Measurements from ENCODE around the gene GRAMD2B. TPM values are rescaled to one million over a fixed set of nuclear protein-coding genes. Genes with fewer than 3 reads are reported as not detected.

Gene GRAMD2B
- total RNA-seq, 1 donor from 2014 or later: 15.0 TPM

GRCh38 chr5:126450907-126451306, 27.7 kb downstream of the GRAMD2B start:
- Mint-ChIP-seq H3K9me3 (peaks cover 3% of the 10 kb centered on the region), H3K36me3 (peaks cover 22% of the 10 kb centered on the region), H3K27me3 (ENCODE audit: low read depth) (no peaks in the 10 kb centered on the region), H3K4me1 (peaks cover 27% of the 10 kb centered on the region), H3K27ac (no peak overlapping the region), H3K4me3 (no peak overlapping the region)
- DNase-seq (ENCODE audit: low spot score in 2 of 2, unreplicated experiment in 2 of 2): no peak
- TF ChIP-seq CTCF (IDR thresholded peaks at IDR 0.05; ENCODE audit: unreplicated experiment): no peak

GRCh38 chr5:126452477-126452876, 29.3 kb downstream of the GRAMD2B start:
- Mint-ChIP-seq H3K27ac (no peak overlapping the region), H3K4me1 (peaks cover 16% of the 10 kb centered on the region), H3K36me3 (peaks cover 21% of the 10 kb centered on the region), H3K27me3 (ENCODE audit: low read depth) (no peaks in the 10 kb centered on the region), H3K4me3 (no peak overlapping the region), H3K9me3 (peaks cover 3% of the 10 kb centered on the region)
- DNase-seq (ENCODE audit: low spot score in 2 of 2, unreplicated experiment in 2 of 2): no peak
- TF ChIP-seq CTCF (IDR thresholded peaks at IDR 0.05; ENCODE audit: unreplicated experiment): no peak

- Mint-ChIP-seq H3K4me3 (no peak overlapping the region), H3K4me1 (peaks cover 16% of the 10 kb centered on the region), H3K9me3 (peaks cover 3% of the 10 kb centered on the region), H3K36me3 (peaks cover 21% of the 10 kb centered on the region), H3K27ac (no peak overlapping the region), H3K27me3 (ENCODE audit: low read depth) (no peaks in the 10 kb centered on the region)
- DNase-seq (ENCODE audit: low spot score in 2 of 2, unreplicated experiment in 2 of 2): no peak
- no peak for TF ChIP-seq CTCF (IDR thresholded peaks at IDR 0.05; ENCODE audit: unreplicated experiment)
Measured at GRCh38 chr5:126454081-126454480, 30.9 kb downstream of the GRAMD2B start.

- no peak overlapping the region for H3K27ac Mint-ChIP-seq
- H3K27me3 Mint-ChIP-seq (ENCODE audit: low read depth): no peaks in the 10 kb centered on the region
- DNase-seq (ENCODE audit: low spot score in 2 of 2, unreplicated experiment in 2 of 2): no peak
- peaks cover 15% of the 10 kb centered on the region for H3K4me1 Mint-ChIP-seq
- TF ChIP-seq CTCF (IDR thresholded peaks at IDR 0.05; ENCODE audit: unreplicated experiment): no peak
- H3K9me3 Mint-ChIP-seq: peaks cover 3% of the 10 kb centered on the region
- H3K36me3 Mint-ChIP-seq: peaks cover 21% of the 10 kb centered on the region
- no peak overlapping the region for H3K4me3 Mint-ChIP-seq
Measured at GRCh38 chr5:126454535-126454934, 31.3 kb downstream of the GRAMD2B start.

- Mint-ChIP-seq H3K36me3 (peaks cover 21% of the 10 kb centered on the region), H3K4me1 (peaks cover 8% of the 10 kb centered on the region), H3K27ac (no peak overlapping the region), H3K9me3 (peaks cover 3% of the 10 kb centered on the region), H3K27me3 (ENCODE audit: low read depth) (no peaks in the 10 kb centered on the region), H3K4me3 (no peak overlapping the region)
- no peak for DNase-seq (ENCODE audit: low spot score in 2 of 2, unreplicated experiment in 2 of 2)
- no peak for TF ChIP-seq CTCF (IDR thresholded peaks at IDR 0.05; ENCODE audit: unreplicated experiment)
Measured at GRCh38 chr5:126455264-126455663, 32.1 kb downstream of the GRAMD2B start.

GRCh38 chr5:126455728-126456127, 32.5 kb downstream of the GRAMD2B start:
- no peak overlapping the region for H3K4me3 Mint-ChIP-seq
- no peaks in the 10 kb centered on the region for H3K27me3 Mint-ChIP-seq (ENCODE audit: low read depth)
- no peak for DNase-seq (ENCODE audit: low spot score in 2 of 2, unreplicated experiment in 2 of 2)
- peaks cover 3% of the 10 kb centered on the region for H3K9me3 Mint-ChIP-seq
- H3K36me3 Mint-ChIP-seq: peaks cover 21% of the 10 kb centered on the region
- H3K27ac Mint-ChIP-seq: no peak overlapping the region
- peaks cover 4% of the 10 kb centered on the region for H3K4me1 Mint-ChIP-seq
- no peak for TF ChIP-seq CTCF (IDR thresholded peaks at IDR 0.05; ENCODE audit: unreplicated experiment)
